Metanephros (tissue), 1 donor: ENCODE data around the gene IL17D. TPM values are rescaled to one million over a fixed set of nuclear protein-coding genes. Genes with fewer than 3 reads are reported as not detected.

ENCODE experiments used
- total RNA-seq: library from RNA; depleted of rRNA; stranded (reverse); fragments of >200 nt; gene quantifications from one replicate; pipeline ENCODE4 v1.2.3, GENCODE V29; 2014

Gene IL17D
- 4.3 TPM for total RNA-seq

GRCh38 chr13:20702915-20703779, at the start of gene IL17D:
IL17D (plus strand) TSS chr13:20703699; CDS start chr13:20704002, 303 bp downstream.

Other genes with a start within 250 kb of the IL17D start
- gene CRYL1, start 177.8 kb upstream of the IL17D start, total RNA-seq = 79.9 TPM
- gene IFT88, start 136.5 kb upstream of the IL17D start, total RNA-seq = 29.3 TPM
- gene EEF1AKMT1, start 70.3 kb downstream of the IL17D start, total RNA-seq = 7.1 TPM
- 22.9 TPM for gene XPO4, start 199.0 kb downstream of the IL17D start, total RNA-seq